SJSA1 (cell line): Measurements from ENCODE around the gene FAF1. TPM values are rescaled to one million over a fixed set of nuclear protein-coding genes. Genes with fewer than 3 reads are reported as not detected.

Source experiments
- DNase-seq, 2 experiments: peaks; one replicate each; pipeline ENCODE4 v3.0.0-alpha.2; 2015 to 2020; ENCODE audit warnings: low spot score in 2 of 2, low read depth in 1 of 2
- H3K27ac ChIP-seq: fragments of 250-450 bp; sonication (Bioruptor Pico); 2 replicates; pipeline ENCODE4 v1.5.1; 2020; ENCODE audit warnings: mild to moderate bottlenecking, moderate library complexity
- H3K27me3 ChIP-seq: fragments of 250-450 bp; sonication (Bioruptor Pico); replicated peaks from 2 replicates; pipeline ENCODE4 v1.5.1; 2020; ENCODE audit warnings: mild to moderate bottlenecking, moderate library complexity
- H3K36me3 ChIP-seq: fragments of 250-450 bp; sonication (Bioruptor Pico); 2 replicates; pipeline ENCODE4 v1.5.1; 2020; ENCODE audit warnings: mild to moderate bottlenecking
- H3K4me1 ChIP-seq: fragments of 250-450 bp; sonication (Bioruptor Pico); replicated peaks from 2 replicates; pipeline ENCODE4 v1.6.1; 2021; ENCODE audit warnings: mild to moderate bottlenecking
- H3K4me3 ChIP-seq: fragments of 250-450 bp; sonication (Bioruptor Pico); 2 replicates; pipeline ENCODE4 v1.5.1; 2020; ENCODE audit warnings: mild to moderate bottlenecking
- H3K9me3 ChIP-seq: fragments of 250-450 bp; sonication (Bioruptor Pico); replicated peaks from 2 replicates; pipeline ENCODE4 v1.5.1; 2020; ENCODE audit warnings: mild to moderate bottlenecking
- total RNA-seq: library from RNA; depleted of rRNA; stranded (reverse); fragments of >200 nt; shearing (Covaris generic); gene quantifications from 2 replicates; pipeline ENCODE4 v1.2.3, GENCODE V29; 2014

Gene FAF1
- total RNA-seq, 1 experiment from 2014 or later, result 96.3 TPM

GRCh38 chr1:50853325-50853724 lies 106.7 kb downstream of the FAF1 start:
- Histone ChIP-seq H3K27me3 (no peaks in the 10 kb centered on the region), H3K4me1 (no peaks in the 10 kb centered on the region), H3K4me3 (no peak overlapping the region), H3K27ac (no peak overlapping the region), H3K36me3 (no peaks in the 10 kb centered on the region), H3K9me3 (no peaks in the 10 kb centered on the region)
- no peak for DNase-seq

GRCh38 chr1:50852889-50853288 lies 107.2 kb downstream of the FAF1 start:
- no peaks in the 10 kb centered on the region for H3K9me3 ChIP-seq
- H3K27ac ChIP-seq, result no peak overlapping the region

DNA sequence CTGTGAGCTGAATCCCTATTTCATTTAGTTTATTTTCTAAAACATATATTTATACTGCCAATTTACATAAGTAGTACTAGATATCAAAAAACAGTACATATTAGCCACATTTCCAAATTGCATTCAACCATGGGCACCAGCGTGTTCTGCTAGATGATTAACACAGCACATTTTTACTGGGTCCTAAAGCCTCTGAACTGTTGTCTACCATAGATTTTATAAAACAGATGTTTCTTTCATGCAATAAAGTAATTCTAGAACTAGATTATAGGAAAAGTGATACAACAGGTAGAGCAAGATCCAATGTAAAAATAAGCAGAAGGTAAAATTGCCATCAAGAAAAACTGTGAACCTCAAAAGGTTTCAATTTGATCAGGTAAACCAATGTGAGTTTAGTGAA lies 108.6 kb downstream of the FAF1 start:
- Histone ChIP-seq H3K4me3 (no peak overlapping the region), H3K4me1 (no peaks in the 10 kb centered on the region), H3K27me3 (no peaks in the 10 kb centered on the region), H3K9me3 (no peaks in the 10 kb centered on the region), H3K36me3 (no peaks in the 10 kb centered on the region), H3K27ac (no peak overlapping the region)
- DNase-seq, result no peak

More at GRCh38 chr1:50852889-50853288, 107.2 kb downstream of the FAF1 start:
- H3K4me1 ChIP-seq, result no peaks in the 10 kb centered on the region
- H3K27me3 ChIP-seq, result no peaks in the 10 kb centered on the region
- no peaks in the 10 kb centered on the region for H3K36me3 ChIP-seq
- DNase-seq, result no peak
- no peak overlapping the region for H3K4me3 ChIP-seq

- H3K9me3 ChIP-seq, result no peaks in the 10 kb centered on the region
- no peak for DNase-seq
These were observed 109.0 kb downstream of the FAF1 start for GRCh38 chr1:50851034-50851433.

DNA sequence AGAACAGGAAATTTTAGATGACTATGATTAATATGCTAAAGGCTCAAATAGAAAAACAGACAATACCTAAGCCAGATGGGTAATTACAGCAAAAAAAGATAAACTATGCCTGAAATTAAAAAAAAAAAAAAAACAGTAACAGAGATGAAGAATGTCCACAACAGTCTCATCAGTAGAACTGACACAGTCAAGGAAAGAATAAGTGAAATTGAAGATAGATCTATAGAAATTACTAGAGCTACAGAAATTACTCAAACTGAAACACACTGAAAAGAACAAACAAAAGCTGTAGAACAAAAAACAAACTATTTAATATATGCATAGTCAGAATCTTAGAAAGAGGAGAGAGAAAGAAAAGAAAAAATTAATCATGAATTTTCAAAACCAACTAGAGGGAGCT lies 112.8 kb downstream of the FAF1 start:
- no peak overlapping the region for H3K27ac ChIP-seq
- no peaks in the 10 kb centered on the region for H3K27me3 ChIP-seq
- H3K4me1 ChIP-seq, result no peaks in the 10 kb centered on the region
- no peak overlapping the region for H3K4me3 ChIP-seq
- DNase-seq, result no peak
- no peaks in the 10 kb centered on the region for H3K36me3 ChIP-seq
- H3K9me3 ChIP-seq, result no peaks in the 10 kb centered on the region

More at GRCh38 chr1:50851034-50851433, 109.0 kb downstream of the FAF1 start:
- Histone ChIP-seq H3K36me3 (no peaks in the 10 kb centered on the region), H3K27me3 (no peaks in the 10 kb centered on the region), H3K4me1 (no peaks in the 10 kb centered on the region), H3K4me3 (no peak overlapping the region), H3K27ac (no peak overlapping the region)

DNA sequence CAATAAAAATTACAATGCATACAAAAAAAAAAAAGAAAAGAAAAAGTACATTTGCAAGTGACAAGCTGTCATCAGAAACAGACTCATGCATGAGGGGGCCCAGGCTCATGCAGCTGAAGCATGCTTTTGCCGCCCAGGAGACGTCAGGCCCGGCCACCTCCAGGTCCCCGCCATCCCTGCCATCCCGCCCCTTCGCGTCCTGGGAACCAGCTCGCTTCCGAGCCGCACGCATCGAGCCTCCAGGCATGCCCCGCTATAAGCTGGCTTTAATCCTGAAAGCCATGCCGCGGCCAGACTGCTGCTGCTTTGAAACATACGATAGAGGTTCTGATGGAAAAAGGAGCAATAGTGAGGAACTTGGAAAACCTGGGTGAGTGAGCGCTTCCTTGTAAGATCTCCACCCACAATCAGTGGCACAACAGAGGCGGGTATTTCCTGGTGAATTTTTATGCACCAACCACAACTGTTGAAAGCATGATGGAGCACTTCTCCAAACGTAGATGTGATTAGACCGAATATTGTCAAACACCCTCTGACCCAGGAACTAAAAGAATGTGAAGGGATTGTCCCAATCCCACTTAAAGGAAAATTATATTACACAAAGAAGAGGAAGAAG lies 113.7 kb downstream of the FAF1 start:
- H3K27me3 ChIP-seq, result no peaks in the 10 kb centered on the region
- no peaks in the 10 kb centered on the region for H3K36me3 ChIP-seq
- H3K4me3 ChIP-seq, result no peak overlapping the region
- no peak for DNase-seq
- H3K27ac ChIP-seq, result no peak overlapping the region
- no peaks in the 10 kb centered on the region for H3K4me1 ChIP-seq
- no peaks in the 10 kb centered on the region for H3K9me3 ChIP-seq

DNA sequence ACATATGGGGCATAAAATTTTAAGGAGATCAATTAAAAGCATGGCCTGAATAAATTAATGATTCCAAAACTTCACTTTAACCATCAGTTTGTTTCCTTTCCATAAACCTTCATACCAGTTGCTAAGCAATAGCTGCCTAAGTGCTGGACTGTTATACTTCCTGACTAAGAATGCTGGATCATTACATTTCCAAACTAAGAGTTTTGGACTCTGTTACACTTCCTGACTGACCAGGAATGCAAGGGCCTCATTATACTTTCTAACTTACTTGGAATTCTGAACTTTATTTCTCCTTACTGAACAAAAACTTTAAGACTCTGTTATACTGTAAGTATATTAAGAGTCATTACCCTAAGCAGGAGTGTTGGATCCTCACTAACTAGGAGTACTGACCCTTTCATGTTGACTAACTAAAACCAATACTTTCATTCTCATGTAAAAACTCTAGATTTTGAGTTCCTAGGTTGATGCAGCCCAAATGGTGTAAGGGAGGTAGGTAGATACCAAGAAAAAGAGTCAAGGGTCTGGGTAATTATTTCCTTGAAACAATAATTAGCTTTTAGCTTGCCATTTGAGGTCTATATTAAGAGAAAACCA lies 118.2 kb downstream of the FAF1 start:
- no peaks in the 10 kb centered on the region for H3K4me1 ChIP-seq
- H3K27ac ChIP-seq, result no peak overlapping the region
- H3K9me3 ChIP-seq, result no peaks in the 10 kb centered on the region
- no peak overlapping the region for H3K4me3 ChIP-seq
- no peak for DNase-seq
- H3K27me3 ChIP-seq, result no peaks in the 10 kb centered on the region
- no peaks in the 10 kb centered on the region for H3K36me3 ChIP-seq

DNA sequence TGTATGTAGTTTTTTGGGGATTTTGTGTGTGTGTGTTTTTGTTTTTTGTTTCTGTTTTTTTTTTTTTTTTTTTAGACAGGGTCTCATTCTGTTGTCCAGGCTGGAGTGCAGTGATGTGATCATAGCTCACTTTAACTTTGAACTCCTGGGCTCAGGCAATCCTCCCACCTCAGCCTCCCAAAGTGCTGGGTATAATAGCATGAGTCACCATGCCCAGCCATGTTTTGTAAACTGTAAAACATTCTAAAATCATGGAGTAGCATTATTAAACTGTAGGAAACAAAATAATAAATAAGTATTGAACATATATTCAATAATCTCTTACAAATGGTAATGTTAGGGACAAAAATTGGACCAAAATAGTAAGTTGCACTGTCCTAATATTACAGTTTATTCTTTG lies 124.0 kb downstream of the FAF1 start:
- no peak for DNase-seq
- Histone ChIP-seq H3K27me3 (no peaks in the 10 kb centered on the region), H3K36me3 (no peaks in the 10 kb centered on the region), H3K4me3 (no peak overlapping the region), H3K9me3 (no peaks in the 10 kb centered on the region), H3K27ac (no peak overlapping the region), H3K4me1 (no peaks in the 10 kb centered on the region)

- no peaks in the 10 kb centered on the region for H3K9me3 ChIP-seq
- H3K36me3 ChIP-seq, result no peaks in the 10 kb centered on the region
- no peaks in the 10 kb centered on the region for H3K4me1 ChIP-seq
- no peak overlapping the region for H3K4me3 ChIP-seq
- H3K27me3 ChIP-seq, result no peaks in the 10 kb centered on the region
- DNase-seq, result no peak
- H3K27ac ChIP-seq, result no peak overlapping the region
These were observed 126.9 kb downstream of the FAF1 start for GRCh38 chr1:50833216-50833615.

- Histone ChIP-seq H3K27me3 (no peaks in the 10 kb centered on the region), H3K4me1 (no peaks in the 10 kb centered on the region), H3K36me3 (no peaks in the 10 kb centered on the region), H3K9me3 (no peaks in the 10 kb centered on the region), H3K4me3 (no peak overlapping the region), H3K27ac (no peak overlapping the region)
- no peak for DNase-seq
These were observed 127.9 kb downstream of the FAF1 start for GRCh38 chr1:50832167-50832566.

DNA sequence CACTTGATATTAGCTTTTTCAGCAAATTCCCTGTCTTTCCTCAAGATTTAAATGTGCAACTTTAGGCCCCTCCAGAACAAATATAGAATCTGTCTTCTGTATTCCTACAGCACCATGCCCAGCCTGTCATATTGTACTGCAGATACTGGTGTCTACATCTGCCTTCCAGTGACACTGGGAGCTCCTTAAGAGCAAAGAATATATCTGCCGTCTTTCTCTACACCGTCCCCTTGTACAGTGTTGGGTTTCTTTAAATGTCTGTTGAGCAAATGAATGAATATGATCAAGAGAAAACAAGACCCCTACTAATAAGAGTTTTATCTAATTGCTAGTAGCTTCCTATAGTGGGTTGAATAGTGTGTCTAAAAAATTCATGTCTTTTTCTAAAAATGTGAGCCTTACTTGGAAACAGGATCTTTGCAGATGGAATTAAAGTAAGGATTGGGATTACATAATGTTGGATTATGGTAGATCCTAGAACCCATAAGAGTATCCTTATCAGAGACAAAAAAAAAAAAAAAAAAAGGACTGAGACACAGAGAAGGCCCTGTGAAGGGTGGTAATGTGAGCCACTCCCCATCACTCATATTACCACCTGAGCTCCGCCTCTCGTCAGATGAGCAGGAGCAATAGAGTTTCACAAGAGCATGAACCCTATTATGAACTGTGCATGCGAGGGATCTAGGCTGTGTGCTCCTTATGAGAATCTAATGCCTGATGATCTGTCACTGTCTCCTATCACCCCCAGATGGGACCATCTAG lies 128.6 kb downstream of the FAF1 start:
- Histone ChIP-seq H3K4me1 (no peaks in the 10 kb centered on the region), H3K4me3 (no peak overlapping the region), H3K36me3 (no peaks in the 10 kb centered on the region), H3K9me3 (no peaks in the 10 kb centered on the region), H3K27ac (no peak overlapping the region), H3K27me3 (no peaks in the 10 kb centered on the region)
- DNase-seq, result no peak

GRCh38 chr1:50830621-50831020 lies 129.4 kb downstream of the FAF1 start:
- H3K27ac ChIP-seq, result no peak overlapping the region
- H3K36me3 ChIP-seq, result no peaks in the 10 kb centered on the region
- no peaks in the 10 kb centered on the region for H3K9me3 ChIP-seq
- DNase-seq, result no peak
- no peak overlapping the region for H3K4me3 ChIP-seq
- H3K27me3 ChIP-seq, result no peaks in the 10 kb centered on the region
- no peaks in the 10 kb centered on the region for H3K4me1 ChIP-seq

DNA sequence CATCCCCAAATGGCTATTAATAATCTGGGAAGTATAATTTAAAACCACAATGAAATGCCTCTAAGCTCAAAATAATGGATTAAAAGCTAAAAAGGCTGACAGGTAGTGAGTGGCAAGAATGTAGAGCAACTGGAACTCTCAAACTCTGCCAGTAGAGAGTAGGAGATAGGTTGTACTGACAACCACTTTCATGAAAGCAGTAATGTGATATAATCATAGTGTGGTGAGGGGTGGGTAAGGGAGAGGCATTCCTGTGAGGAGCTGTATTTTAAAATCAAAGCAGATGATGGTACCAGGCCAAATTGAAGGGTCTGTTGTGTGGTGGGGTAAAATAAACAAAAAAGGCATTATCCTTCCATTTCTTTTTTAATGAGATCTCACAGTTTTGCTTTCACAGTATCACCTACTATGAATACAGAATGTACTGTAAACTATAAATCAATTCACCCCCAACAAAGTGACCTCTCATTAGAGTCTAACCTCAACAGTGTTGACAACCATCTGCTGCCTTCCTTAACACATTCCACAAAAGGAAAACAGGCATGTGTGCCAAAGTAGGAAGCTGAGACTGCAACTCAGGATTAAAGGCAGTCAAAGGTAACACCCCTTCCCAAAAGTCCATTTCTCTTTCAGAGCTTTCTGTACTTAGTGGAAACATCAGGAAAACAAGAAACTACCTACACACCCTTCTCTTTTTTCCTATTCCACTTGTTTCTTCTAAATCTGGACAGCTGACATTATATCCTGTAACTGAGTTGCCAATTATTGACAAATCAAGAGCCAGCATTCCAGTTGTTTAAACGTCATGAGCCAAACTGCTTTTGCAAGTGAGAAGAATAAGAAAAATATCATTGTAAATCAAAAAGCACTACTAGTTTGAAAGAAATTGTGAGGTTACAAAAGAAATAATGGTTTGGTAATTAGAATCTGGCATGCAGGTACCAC lies 130.8 kb downstream of the FAF1 start:
- Histone ChIP-seq H3K36me3 (no peaks in the 10 kb centered on the region), H3K9me3 (no peaks in the 10 kb centered on the region), H3K27me3 (no peaks in the 10 kb centered on the region), H3K27ac (no peak overlapping the region), H3K4me3 (no peak overlapping the region), H3K4me1 (no peaks in the 10 kb centered on the region)
- DNase-seq, result no peak
